GM23248 (cell line): ENCODE data around the gene ENOSF1.

Experiments used
- EZH2 ChIP-seq: fragments of 200-600 bp; sonication (generic); IDR thresholded peaks from 2 replicates; pipeline ENCODE4 v1.6.1; 2018; ENCODE audit warnings: antibody characterized with exemption, mild to moderate bottlenecking; ENCODE audit not compliant: insufficient read depth, poor library complexity, severe bottlenecking
- EZH2phosphoT487 ChIP-seq: fragments of 200-600 bp; sonication (generic); IDR thresholded peaks from 2 replicates; pipeline ENCODE4 v1.6.1; 2018; ENCODE audit warnings: antibody characterized with exemption, moderate library complexity, mild to moderate bottlenecking, low read depth; ENCODE audit not compliant: insufficient read depth

- no peak for TF ChIP-seq EZH2
- TF ChIP-seq EZH2phosphoT487, result no peak
Observed at GRCh38 chr18:697012-697411, 15.4 kb downstream of the ENOSF1 start.
